Activated gamma-delta T cell (primary cell): ENCODE measurements around the gene TRMT2A.
A peak's percentile ranks its signal among the peaks of the same experiment; 100 is the strongest.

ENCODE experiments used
- DNase-seq: peaks from one replicate; lab custom pipeline; 2025; lab: John Stamatoyannopoulos, UW

Gene TRMT2A

GRCh38 chr22:20132686-20133246 is 15.7 kb upstream of the TRMT2A start:
- DNase-seq, result no peak

- DNase-seq, result peak; percentile 43
These were observed 15.0 kb upstream of the TRMT2A start for GRCh38 chr22:20131859-20132685.

- DNase-seq, result peak; percentile 47
These were observed 14.5 kb upstream of the TRMT2A start, which contains the start of gene ZDHHC8 for GRCh38 chr22:20131597-20131858. Gene ZDHHC8, plus strand, starts transcription at chr22:20131804. Its CDS starts 144 bp downstream, at chr22:20131948.

GRCh38 chr22:20130731-20131596 is 13.9 kb upstream of the TRMT2A start:
- peak; percentile 64 for DNase-seq

- DNase-seq, result no peak
These were observed 13.3 kb upstream of the TRMT2A start for GRCh38 chr22:20130319-20130718.

- no peak for DNase-seq
These were observed 12.7 kb upstream of the TRMT2A start for GRCh38 chr22:20129747-20130014.

GRCh38 chr22:20128902-20129746 is 12.1 kb upstream of the TRMT2A start:
- DNase-seq, result no peak

GRCh38 chr22:20128619-20128901 is 11.5 kb upstream of the TRMT2A start:
- no peak for DNase-seq

- DNase-seq, result no peak
These were observed 11.0 kb upstream of the TRMT2A start for GRCh38 chr22:20127869-20128618.

- DNase-seq, result no peak
These were observed 10.4 kb upstream of the TRMT2A start for GRCh38 chr22:20127318-20127868.

GRCh38 chr22:20126284-20127029 is 9.4 kb upstream of the TRMT2A start:
- DNase-seq, result no peak

- DNase-seq, result no peak
These were observed 8.5 kb upstream of the TRMT2A start for GRCh38 chr22:20125201-20126174.

- no peak for DNase-seq
These were observed 7.2 kb upstream of the TRMT2A start for GRCh38 chr22:20124083-20124787.

GRCh38 chr22:20123366-20124082 is 6.5 kb upstream of the TRMT2A start:
- no peak for DNase-seq

GRCh38 chr22:20121856-20122415 is 4.9 kb upstream of the TRMT2A start:
- DNase-seq, result no peak

- DNase-seq, result no peak
These were observed 1.4 kb upstream of the TRMT2A start for GRCh38 chr22:20118300-20119020.
